ENCODE measurements around the gene GRAMD1B.

GRCh38 chr11:123469586-123469985, 39.5 kb downstream of the GRAMD1B start:
- TF ChIP-seq CTCF (IDR thresholded peaks at IDR 0.05): no peak
- no peak for TF ChIP-seq POLR2A (IDR thresholded peaks at IDR 0.05)
